ENCODE measurements around the gene BNIPL. TPM values are rescaled to one million over a fixed set of nuclear protein-coding genes. Genes with fewer than 3 reads are reported as not detected.

The BNIPL gene
- total and polyA plus RNA-seq, 2 of the 4 experiments (the other 2 are of a cell fraction) = under 0.01 to 0.38 TPM

DNA sequence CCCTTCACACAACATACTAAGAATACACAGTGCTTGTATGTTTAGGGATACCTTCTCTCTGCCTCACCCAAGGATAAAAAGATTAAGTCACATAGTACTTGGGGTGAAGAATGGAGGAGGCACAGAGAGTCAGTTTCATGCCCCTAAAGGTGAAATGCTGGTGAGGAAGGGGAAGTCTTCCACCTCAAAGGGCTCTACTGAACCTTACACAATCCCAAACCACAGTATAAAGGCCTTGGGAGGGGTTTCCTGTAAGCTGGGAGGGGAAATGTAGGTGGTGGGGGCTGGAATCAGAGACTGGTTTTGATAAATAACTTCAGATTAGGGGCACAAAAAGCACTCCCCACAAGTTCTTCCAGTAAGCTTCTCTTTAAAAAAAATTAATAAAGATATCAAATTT lies 33.2 kb upstream of the BNIPL start:
- Histone ChIP-seq H3K23ac (ENCODE audit: low read depth, low read length) (no peak overlapping the region; the same call in 1 of the 2 replicates), H3K4me1 (ENCODE audit: control insufficient read depth, insufficient read depth, low read length) (peaks cover 9% of the 10 kb centered on the region), H3K9me3 (ENCODE audit: control insufficient read depth, insufficient read depth, low read length) (no peaks in the 10 kb centered on the region), H3K14ac (replicated peaks; ENCODE audit: low read depth, low read length) (no peak overlapping the region), H2BK120ac (ENCODE audit: low read depth, low read length) (no peak overlapping the region), H3K9me1 (ENCODE audit: insufficient read depth, low read length) (peaks cover 16% of the 10 kb centered on the region), H3K9ac (ENCODE audit: low read depth, low read length) (no peak overlapping the region), H4K5ac (ENCODE audit: low read depth, low read length) (no peak overlapping the region), H2BK5ac (ENCODE audit: low read depth, low read length, poor library complexity, severe bottlenecking) (no peak overlapping the region), H3K27me3 (ENCODE audit: control insufficient read depth, insufficient read depth, low read length) (no peaks in the 10 kb centered on the region), H3K4me2 (ENCODE audit: low read depth, low read length) (no peak overlapping the region; the same call in 1 of the 2 replicates), H3K4me3 (ENCODE audit: insufficient read depth, low read depth, low read length) (no peak overlapping the region), H2AK5ac (ENCODE audit: low read depth, low read length) (no peak overlapping the region), H4K91ac (ENCODE audit: insufficient read depth, low read depth, low read length) (no peak overlapping the region), H3K56ac (ENCODE audit: extremely low read depth, insufficient read depth, low read length) (no peak overlapping the region), H3K36me3 (ENCODE audit: control insufficient read depth, insufficient read depth, low read length) (peaks cover 18% of the 10 kb centered on the region), H2BK15ac (ENCODE audit: low read depth, low read length) (no peak overlapping the region), H4K20me1 (ENCODE audit: insufficient read depth, low read length) (no peaks in the 10 kb centered on the region), H3K18ac (ENCODE audit: low read depth, low read length) (no peak overlapping the region), H3K79me1 (ENCODE audit: low read depth in 1 of 2, low read length in 2 of 2) (peaks cover 7 to 19% of the 10 kb centered on the region in 2 experiments), H3K27ac (ENCODE audit: insufficient read depth, low read length) (no peak overlapping the region), H3K4ac (ENCODE audit: low read depth, low read length) (no peak overlapping the region), H2BK20ac (ENCODE audit: low read depth, low read length) (no peak overlapping the region), H2AFZ (replicated peaks; ENCODE audit: low read length, poor library complexity) (no peak overlapping the region), H4K8ac (ENCODE audit: low read depth in 2 of 2, low read length in 2 of 2) (no peak overlapping the region), H2AK9ac (replicated peaks; ENCODE audit: low read depth, low read length, poor library complexity) (no peak overlapping the region)
- POLR2A ChIA-PET (ENCODE audit: unreplicated experiment) = no interaction called here
- intact Hi-C loops (cut with micrococcal nuclease) = loop anchor here (10.0 kb wide), 1 partner anchor 438 kb away; no protein-coding TSS in a partner anchor
- BruUV-seq (replicated peaks) = no TSS peak
- dilution Hi-C loops (cut with HindIII; ENCODE audit: low sequenced_read_pairs, unreplicated experiment) = no loop called here
- TF ChIP-seq FOS (IDR thresholded peaks at IDR 0.05; ENCODE audit: low read depth, low read length) = no peak
- TF ChIP-seq RFX5 (IDR thresholded peaks at IDR 0.05; ENCODE audit: low read depth, low read length) = no peak
- TF ChIP-seq POLR2A (IDR thresholded peaks at IDR 0.05; ENCODE audit: low read depth, low read length) = no peak
- TF ChIP-seq SMC3 (IDR thresholded peaks at IDR 0.05; ENCODE audit: low read depth, low read length) = no peak
- TF ChIP-seq CHD1 (IDR thresholded peaks at IDR 0.05; ENCODE audit: low read depth, low read length) = no peak
- no peak for TF ChIP-seq BHLHE40 (IDR thresholded peaks at IDR 0.05; ENCODE audit: low read depth, low read length)
- ATAC-seq (ENCODE audit: low read depth) (no peak), DNase-seq (no peak)
- CTCF ChIA-PET = no interaction called here
- in situ Hi-C loops (cut with MboI; ENCODE audit: low sequenced_read_pairs) = no loop called here
